Stimulated activated naive B cell treated with anti-CD40 and anti-IgM and Interleukin-4, amounts not matched to agents 10 μg/mL and 1 μg/mL and 100 μg/mL, for 72 hours (primary cell): Measurements from ENCODE around the gene PCDHGC3.
"Not testable (repeated sequence)": the region's sequence is repeated elsewhere in the genome, so short reads cannot be mapped to it uniquely, and the experiment has no call there.

ENCODE experiments used
- ATAC-seq, 2 donors: fragments of 150-1000 bp; cut with Tn5 transposase; replicated peaks; 2 replicates each; pipeline ENCODE4 v1.10.0; 2021; ENCODE audit warnings: moderate library complexity in 1 of 2
- DNase-seq: peaks from one replicate; pipeline ENCODE4 v3.0.0; 2021
- H3K27ac Mint-ChIP-seq: one replicate; pipeline ENCODE4 v1.8.0; 2022; ENCODE audit warnings: mild to moderate bottlenecking, mixed read lengths
- H3K27me3 Mint-ChIP-seq, 2 donors: one replicate each; pipeline ENCODE4 v1.8.0; 2022; ENCODE audit warnings: mixed read lengths in 2 of 2
- H3K36me3 Mint-ChIP-seq, 2 donors: one replicate each; pipeline ENCODE4 v1.8.0; 2022; ENCODE audit warnings: mixed read lengths in 2 of 2, mild to moderate bottlenecking in 1 of 2
- H3K4me1 Mint-ChIP-seq, 2 donors: one replicate each; pipeline ENCODE4 v1.8.0; 2022; ENCODE audit warnings: mixed read lengths in 2 of 2, mild to moderate bottlenecking in 1 of 2
- H3K4me3 Mint-ChIP-seq, 2 donors: one replicate each; pipeline ENCODE4 v1.8.0; 2022; ENCODE audit warnings: mild to moderate bottlenecking in 2 of 2, mixed read lengths in 2 of 2, moderate library complexity in 1 of 2
- H3K9me3 Mint-ChIP-seq, 2 donors: one replicate each; pipeline ENCODE4 v1.8.0; 2022; ENCODE audit warnings: mixed read lengths in 2 of 2, mild to moderate bottlenecking in 1 of 2

PCDHGC3 gene

DNA sequence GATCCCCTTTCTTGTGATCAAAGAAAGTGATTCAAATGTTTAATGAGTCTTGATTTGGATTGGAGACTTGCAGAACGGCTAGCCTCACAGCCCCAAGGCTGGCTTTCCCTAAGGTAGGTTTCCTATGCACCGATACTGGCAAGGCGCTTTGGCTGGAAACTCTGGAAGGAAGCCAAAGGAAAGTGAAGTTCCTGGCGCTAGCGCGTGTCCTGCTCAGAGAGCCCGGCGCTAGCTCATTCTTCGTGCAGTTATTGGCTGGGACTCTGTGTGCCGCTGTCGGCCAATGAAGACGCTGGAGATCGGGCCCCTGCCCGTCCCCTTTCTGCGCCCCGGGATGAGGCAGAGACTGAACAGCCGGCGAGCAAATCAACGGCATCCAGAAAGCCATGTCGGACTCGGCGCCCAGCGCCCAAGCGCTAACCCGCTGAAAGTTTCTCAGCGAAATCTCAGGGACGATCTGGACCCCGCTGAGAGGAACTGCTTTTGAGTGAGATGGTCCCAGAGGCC is at the start of gene PCDHGC3:
Gene PCDHGC3, plus strand, starts transcription at position 342 of the 507 bp plus-strand sequence. Its CDS starts 151 bp downstream, at position 493.
- peaks cover 18 to 29% of the 10 kb centered on the region in 2 donors for H3K4me1 Mint-ChIP-seq
- peak within 1 kb of the TSS; percentile 82 to 94 for H3K4me3 Mint-ChIP-seq
- H3K27ac Mint-ChIP-seq, result peak within 1 kb of the TSS; percentile 88
- ATAC-seq (peak; percentile 91 to 95), DNase-seq (peak; percentile 40)
- H3K9me3 Mint-ChIP-seq, result no peaks in the 10 kb centered on the region
- peaks cover 0 to 5% of the 10 kb centered on the region in 2 donors for H3K36me3 Mint-ChIP-seq
- peaks cover 50 to 69% of the 10 kb centered on the region in 2 donors for H3K27me3 Mint-ChIP-seq

GRCh38 chr5:141427783-141428426 is 47.9 kb upstream of the PCDHGC3 start:
- Mint-ChIP-seq H3K27me3 (peaks cover 61 to 65% of the 10 kb centered on the region in 2 donors), H3K4me1 (peaks cover 14 to 22% of the 10 kb centered on the region in 2 donors), H3K9me3 (peaks cover 15 to 17% of the 10 kb centered on the region in 2 donors), H3K36me3 (peaks cover 6 to 29% of the 10 kb centered on the region in 2 donors), H3K4me3 (no peak overlapping the region), H3K27ac (no peak overlapping the region)
- DNase-seq, result no peak
- no peak for ATAC-seq

GRCh38 chr5:141430332-141431113 is 45.2 kb upstream of the PCDHGC3 start, which contains the start of gene PCDHGA12:
TSS of gene PCDHGA12 (plus strand) at chr5:141430507. CDS start at chr5:141430760, 253 bp downstream.
- H3K27ac Mint-ChIP-seq, result peak within 1 kb of the TSS; percentile 89
- H3K4me3 Mint-ChIP-seq, result peak within 1 kb of the TSS; percentile 64 to 82
- peaks cover 9 to 32% of the 10 kb centered on the region in 2 donors for H3K36me3 Mint-ChIP-seq
- peaks cover 60 to 78% of the 10 kb centered on the region in 2 donors for H3K27me3 Mint-ChIP-seq
- DNase-seq (peak; percentile 38), ATAC-seq (peak; percentile 42 to 82)
- peaks cover 14 to 22% of the 10 kb centered on the region in 2 donors for H3K4me1 Mint-ChIP-seq
- peaks cover 20 to 24% of the 10 kb centered on the region in 2 donors for H3K9me3 Mint-ChIP-seq

DNA sequence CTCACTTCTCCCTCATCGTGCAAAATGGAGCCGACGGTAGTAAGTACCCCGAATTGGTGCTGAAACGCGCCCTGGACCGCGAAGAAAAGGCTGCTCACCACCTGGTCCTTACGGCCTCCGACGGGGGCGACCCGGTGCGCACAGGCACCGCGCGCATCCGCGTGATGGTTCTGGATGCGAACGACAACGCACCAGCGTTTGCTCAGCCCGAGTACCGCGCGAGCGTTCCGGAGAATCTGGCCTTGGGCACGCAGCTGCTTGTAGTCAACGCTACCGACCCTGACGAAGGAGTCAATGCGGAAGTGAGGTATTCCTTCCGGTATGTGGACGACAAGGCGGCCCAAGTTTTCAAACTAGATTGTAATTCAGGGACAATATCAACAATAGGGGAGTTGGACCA is 44.5 kb upstream of the PCDHGC3 start:
- ATAC-seq, result peak; percentile 25 to 69
- Mint-ChIP-seq H3K9me3 (peaks cover 20 to 24% of the 10 kb centered on the region in 2 donors), H3K27me3 (peaks cover 55 to 73% of the 10 kb centered on the region in 2 donors), H3K4me3 (peak overlapping the region; percentile 64 to 82), H3K4me1 (peaks cover 14 to 22% of the 10 kb centered on the region in 2 donors), H3K36me3 (peaks cover 9 to 32% of the 10 kb centered on the region in 2 donors), H3K27ac (peak overlapping the region; percentile 76)
- DNase-seq, result no peak

DNA sequence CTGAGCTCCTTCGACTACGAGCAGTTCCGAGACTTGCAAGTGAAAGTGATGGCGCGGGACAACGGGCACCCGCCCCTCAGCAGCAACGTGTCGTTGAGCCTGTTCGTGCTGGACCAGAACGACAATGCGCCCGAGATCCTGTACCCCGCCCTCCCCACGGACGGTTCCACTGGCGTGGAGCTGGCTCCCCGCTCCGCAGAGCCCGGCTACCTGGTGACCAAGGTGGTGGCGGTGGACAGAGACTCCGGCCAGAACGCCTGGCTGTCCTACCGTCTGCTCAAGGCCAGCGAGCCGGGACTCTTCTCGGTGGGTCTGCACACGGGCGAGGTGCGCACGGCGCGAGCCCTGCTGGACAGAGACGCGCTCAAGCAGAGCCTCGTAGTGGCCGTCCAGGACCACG is 43.5 kb upstream of the PCDHGC3 start:
- Mint-ChIP-seq H3K27ac (peak overlapping the region; percentile 81), H3K9me3 (peaks cover 20 to 24% of the 10 kb centered on the region in 2 donors), H3K36me3 (peaks cover 9 to 32% of the 10 kb centered on the region in 2 donors), H3K4me3 (peak overlapping the region in 1 of 2 donors; percentile 82), H3K4me1 (peaks cover 14 to 22% of the 10 kb centered on the region in 2 donors), H3K27me3 (peaks cover 48 to 71% of the 10 kb centered on the region in 2 donors)
- ATAC-seq, DNase-seq: not testable (repeated sequence)

DNA sequence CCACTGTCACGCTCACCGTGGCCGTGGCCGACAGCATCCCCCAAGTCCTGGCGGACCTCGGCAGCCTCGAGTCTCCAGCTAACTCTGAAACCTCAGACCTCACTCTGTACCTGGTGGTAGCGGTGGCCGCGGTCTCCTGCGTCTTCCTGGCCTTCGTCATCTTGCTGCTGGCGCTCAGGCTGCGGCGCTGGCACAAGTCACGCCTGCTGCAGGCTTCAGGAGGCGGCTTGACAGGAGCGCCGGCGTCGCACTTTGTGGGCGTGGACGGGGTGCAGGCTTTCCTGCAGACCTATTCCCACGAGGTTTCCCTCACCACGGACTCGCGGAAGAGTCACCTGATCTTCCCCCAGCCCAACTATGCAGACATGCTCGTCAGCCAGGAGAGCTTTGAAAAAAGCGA is 43.0 kb upstream of the PCDHGC3 start:
- H3K27ac Mint-ChIP-seq, ATAC-seq, DNase-seq: not testable (repeated sequence)
- Mint-ChIP-seq H3K9me3 (peaks cover 20 to 24% of the 10 kb centered on the region in 2 donors), H3K27me3 (peaks cover 48 to 67% of the 10 kb centered on the region in 2 donors), H3K4me3 (peak overlapping the region in 1 of 2 donors; percentile 25), H3K4me1 (peaks cover 14 to 22% of the 10 kb centered on the region in 2 donors), H3K36me3 (peaks cover 9 to 30% of the 10 kb centered on the region in 2 donors)

- ATAC-seq (no peak), DNase-seq (no peak)
- Mint-ChIP-seq H3K36me3 (peaks cover 9 to 23% of the 10 kb centered on the region in 2 donors), H3K27ac (no peak overlapping the region), H3K4me1 (peaks cover 14 to 22% of the 10 kb centered on the region in 2 donors), H3K9me3 (peaks cover 16 to 20% of the 10 kb centered on the region in 2 donors), H3K4me3 (no peak overlapping the region), H3K27me3 (peaks cover 41 to 59% of the 10 kb centered on the region in 2 donors)
These were observed 41.8 kb upstream of the PCDHGC3 start for GRCh38 chr5:141434006-141434405.

DNA sequence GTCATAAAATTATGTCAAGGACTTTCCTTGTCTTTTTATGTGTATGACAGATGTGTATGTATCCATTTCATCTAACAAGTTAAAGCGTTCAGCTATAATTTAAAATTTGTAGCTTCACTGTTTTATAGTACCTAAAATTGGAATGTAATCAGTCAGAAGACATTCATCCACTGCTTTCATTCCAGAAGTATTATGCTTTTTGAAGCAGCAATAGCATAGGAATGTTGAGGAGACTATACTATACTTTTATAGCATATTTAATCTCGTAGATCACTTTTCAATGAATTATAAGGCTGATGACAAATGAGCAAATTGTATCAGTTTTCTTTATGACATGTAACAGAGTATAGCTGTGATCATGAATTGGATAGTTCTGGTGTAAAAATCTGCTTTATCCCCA is 38.5 kb upstream of the PCDHGC3 start:
- peaks cover under 1 to 2% of the 10 kb centered on the region in 2 donors for H3K4me1 Mint-ChIP-seq
- ATAC-seq, result no peak

GRCh38 chr5:141439411-141440141 is 36.2 kb upstream of the PCDHGC3 start:
- ATAC-seq (no peak), DNase-seq (no peak)
- no peak overlapping the region for H3K27ac Mint-ChIP-seq
- H3K4me1 Mint-ChIP-seq, result no peaks in the 10 kb centered on the region
- H3K9me3 Mint-ChIP-seq, result peaks cover 4 to 8% of the 10 kb centered on the region in 2 donors
- H3K36me3 Mint-ChIP-seq, result peaks cover 2 to 3% of the 10 kb centered on the region in 2 donors
- peaks cover 8 to 38% of the 10 kb centered on the region in 2 donors for H3K27me3 Mint-ChIP-seq
- no peak overlapping the region for H3K4me3 Mint-ChIP-seq

More for the DNA sequence above, 38.5 kb upstream of the PCDHGC3 start:
- Mint-ChIP-seq H3K4me3 (no peak overlapping the region), H3K27ac (no peak overlapping the region), H3K27me3 (peaks cover 23 to 50% of the 10 kb centered on the region in 2 donors), H3K36me3 (peaks cover 9 to 10% of the 10 kb centered on the region in 2 donors), H3K9me3 (peaks cover 10 to 15% of the 10 kb centered on the region in 2 donors)
- no peak for DNase-seq

DNA sequence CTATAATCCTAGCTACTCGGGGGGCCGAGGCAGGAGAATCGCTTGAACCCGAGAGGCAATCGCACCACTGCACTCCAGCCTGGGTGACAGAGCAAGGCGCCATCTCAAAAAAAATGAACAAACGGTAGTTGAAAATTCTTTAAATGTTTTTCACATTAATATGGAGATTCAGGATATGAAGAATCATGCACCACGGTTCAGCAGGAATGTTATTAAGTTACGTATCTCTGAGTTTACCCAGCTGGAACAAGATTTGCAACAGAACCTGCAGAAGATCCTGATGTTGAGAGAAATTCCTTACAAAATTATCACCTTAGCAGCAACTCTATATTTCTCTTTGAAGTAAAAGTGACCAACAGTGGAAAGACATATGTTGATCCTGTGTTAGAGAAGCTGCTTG is 35.4 kb upstream of the PCDHGC3 start:
- H3K4me1 Mint-ChIP-seq, result no peaks in the 10 kb centered on the region
- no peak overlapping the region for H3K27ac Mint-ChIP-seq
- H3K4me3 Mint-ChIP-seq, result no peak overlapping the region
- H3K36me3 Mint-ChIP-seq, result peaks cover 2 to 3% of the 10 kb centered on the region in 2 donors
- no peak for DNase-seq
- peaks cover 4% of the 10 kb centered on the region in 2 donors for H3K9me3 Mint-ChIP-seq
- no peak for ATAC-seq
- H3K27me3 Mint-ChIP-seq, result peaks cover 5 to 34% of the 10 kb centered on the region in 2 donors

DNA sequence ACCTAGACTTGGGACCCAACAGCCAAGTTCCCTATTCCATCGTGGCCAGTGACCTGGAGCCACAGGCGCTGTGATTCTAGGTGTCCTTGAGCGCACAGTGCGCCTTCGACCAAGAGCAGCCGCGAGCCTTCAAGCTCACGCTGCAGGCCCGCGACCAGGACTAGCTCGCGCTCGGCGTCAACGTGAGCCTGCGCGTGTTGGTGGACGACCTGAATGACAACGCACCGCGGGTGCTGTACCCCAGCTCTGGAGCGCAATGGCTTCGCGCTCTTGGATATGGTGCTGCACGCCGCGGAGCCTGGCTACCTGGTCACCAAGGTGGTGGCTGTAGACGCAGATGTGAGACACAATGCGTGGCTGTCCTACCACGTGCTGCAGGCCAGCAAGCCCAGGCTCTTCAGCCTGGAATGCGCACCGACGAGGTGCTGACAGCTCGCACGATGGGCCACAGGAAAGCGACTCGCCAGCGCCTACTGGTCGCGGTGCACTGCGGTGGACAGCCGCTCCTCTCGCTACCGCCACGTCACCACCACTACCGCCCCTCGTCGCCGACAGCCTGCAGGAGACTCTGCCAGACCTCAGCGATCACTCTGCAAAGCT is 34.1 kb upstream of the PCDHGC3 start:
- Mint-ChIP-seq H3K4me3 (no peak overlapping the region), H3K4me1 (no peaks in the 10 kb centered on the region), H3K36me3 (peaks cover 2 to 3% of the 10 kb centered on the region in 2 donors), H3K27ac (no peak overlapping the region), H3K9me3 (peaks cover 4% of the 10 kb centered on the region in 2 donors), H3K27me3 (peaks cover 13 to 39% of the 10 kb centered on the region in 2 donors)
- ATAC-seq (no peak), DNase-seq (no peak)

DNA sequence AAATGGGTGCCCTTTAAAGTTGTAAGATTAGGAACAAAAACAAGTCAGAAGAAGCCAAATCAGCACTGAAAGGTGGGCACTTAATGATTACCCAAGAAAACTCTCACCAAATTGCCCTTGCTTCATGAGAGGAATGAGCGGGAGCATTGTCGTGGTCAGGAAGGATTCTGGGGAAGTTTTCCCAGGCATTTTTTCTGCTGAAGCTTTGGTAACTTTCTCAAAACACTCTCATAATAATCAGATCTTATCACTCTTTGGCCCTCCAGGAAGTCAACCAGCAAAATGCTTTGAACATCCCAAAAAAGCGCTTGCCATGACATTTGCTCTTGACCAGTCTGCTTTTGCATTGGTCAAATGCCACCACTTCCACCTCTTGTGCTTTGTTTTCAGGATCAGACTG is 10.4 kb upstream of the PCDHGC3 start:
- DNase-seq (no peak), ATAC-seq (no peak)
- no peak overlapping the region for H3K27ac Mint-ChIP-seq
- H3K27me3 Mint-ChIP-seq, result peaks cover 8 to 20% of the 10 kb centered on the region in 2 donors
- no peaks in the 10 kb centered on the region for H3K4me1 Mint-ChIP-seq
- peaks cover 0 to 2% of the 10 kb centered on the region in 2 donors for H3K9me3 Mint-ChIP-seq
- H3K36me3 Mint-ChIP-seq, result no peaks in the 10 kb centered on the region
- H3K4me3 Mint-ChIP-seq, result no peak overlapping the region
